Activated CD4-positive, alpha-beta T cell treated with anti-CD3 and anti-CD28 coated beads, Interleukin-2, amount 50 U/mL, for 1 hour (primary cell): Measurements from ENCODE around the gene B3GNT8.
A peak's percentile ranks its signal among the peaks of the same experiment; 100 is the strongest.
"Not testable (repeated sequence)": the region's sequence is repeated elsewhere in the genome, so short reads cannot be mapped to it uniquely, and the experiment has no call there.

Source experiments
- DNase-seq: peaks from one replicate; pipeline ENCODE4 v3.0.0-alpha.2; 2020

The B3GNT8 gene

DNA sequence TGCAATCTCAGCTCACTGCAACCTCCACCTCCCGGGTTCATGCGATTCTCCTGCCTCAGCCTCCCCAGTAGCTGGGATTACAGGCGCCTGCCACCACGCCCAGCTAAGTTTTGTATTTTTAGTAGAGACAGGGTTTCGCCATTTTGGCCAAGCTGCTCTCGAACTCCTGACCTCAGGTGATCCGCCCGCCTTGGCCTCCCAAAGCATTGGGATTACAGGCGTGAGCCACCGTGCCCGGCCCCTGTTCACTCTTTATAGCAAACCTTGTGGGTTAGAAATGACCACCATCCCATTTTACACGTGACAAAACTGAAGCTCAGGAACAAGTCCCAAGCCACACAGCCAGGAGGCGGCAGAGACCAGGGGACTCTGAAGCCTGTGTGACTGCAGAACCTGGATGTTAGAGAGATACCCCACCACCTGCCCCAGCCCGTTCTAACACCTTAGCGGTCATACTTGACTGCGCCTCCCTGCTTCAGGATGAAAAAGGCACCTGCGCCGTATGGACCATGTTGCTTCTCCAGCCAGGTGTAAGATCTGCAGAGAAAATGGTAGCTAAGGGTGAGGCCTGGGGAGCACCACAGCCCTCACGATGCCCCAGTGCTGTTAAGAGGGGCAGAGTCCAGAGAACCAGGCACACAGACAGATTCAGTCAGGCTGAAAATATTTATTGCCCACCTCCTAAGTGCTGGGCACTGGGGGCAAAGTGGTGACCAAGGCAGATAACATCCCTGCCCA lies 8.9 kb upstream of the B3GNT8 start:
- no peak for DNase-seq

DNA sequence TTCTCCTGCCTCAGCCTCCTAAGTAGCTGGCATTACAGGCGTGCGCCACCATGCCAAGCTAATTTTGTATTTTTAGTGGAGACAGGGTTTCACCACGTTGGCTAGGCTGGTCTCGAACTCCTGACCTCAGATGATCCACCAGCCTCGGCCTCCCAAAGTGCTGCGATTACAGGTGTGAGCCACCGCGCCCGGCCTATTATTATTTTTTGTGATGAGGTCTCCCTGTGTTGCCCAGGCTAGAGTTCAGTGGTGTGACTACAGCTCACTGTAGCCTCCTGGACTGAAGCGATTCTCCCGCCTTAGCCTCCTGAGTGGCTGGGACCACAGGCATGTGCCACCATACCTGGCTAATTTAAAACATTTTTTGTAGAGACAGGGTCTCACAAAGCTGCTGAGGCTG lies 8.2 kb upstream of the B3GNT8 start:
- DNase-seq, result not testable (repeated sequence)

DNA sequence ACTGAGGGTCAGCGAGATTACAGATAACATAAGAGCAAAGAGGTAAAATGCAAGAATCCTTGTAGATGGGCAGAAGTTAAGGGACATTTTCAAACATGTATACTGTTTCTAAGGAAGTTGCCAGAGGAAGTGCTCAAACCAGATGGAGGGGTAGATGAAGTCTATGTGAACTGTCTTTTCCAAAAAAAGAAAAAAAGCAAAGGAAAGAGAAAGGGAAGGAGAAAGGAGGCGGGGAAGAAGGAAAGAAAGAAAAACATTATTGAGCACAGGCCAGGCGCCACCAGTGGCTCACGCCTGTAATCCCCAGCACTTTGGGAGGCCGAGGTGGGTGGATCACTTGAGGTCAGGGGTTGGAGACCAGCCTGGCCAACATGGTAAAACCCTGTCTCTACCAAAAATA lies 7.3 kb upstream of the B3GNT8 start:
- DNase-seq, result no peak

DNA sequence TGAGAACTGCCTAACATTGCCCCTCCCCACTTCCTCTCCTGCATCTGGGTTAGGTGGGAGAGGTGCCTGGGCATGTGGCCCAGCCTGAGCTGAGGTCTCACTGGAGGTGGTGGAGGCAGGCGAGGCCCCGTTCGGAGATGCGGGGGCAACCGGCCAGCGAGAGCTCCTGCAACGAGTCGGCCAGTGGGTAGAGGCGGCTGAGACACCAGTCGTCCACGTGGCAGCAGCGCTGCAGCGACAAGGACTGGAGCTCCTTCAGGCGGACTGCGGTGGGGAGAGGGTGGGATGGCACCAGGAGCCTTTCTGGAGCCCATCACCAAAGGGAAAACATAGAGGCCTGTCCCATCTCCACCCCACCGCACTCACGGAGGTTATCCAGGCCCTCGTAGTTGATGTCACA lies 6.0 kb upstream of the B3GNT8 start:
- DNase-seq, result no peak

DNA sequence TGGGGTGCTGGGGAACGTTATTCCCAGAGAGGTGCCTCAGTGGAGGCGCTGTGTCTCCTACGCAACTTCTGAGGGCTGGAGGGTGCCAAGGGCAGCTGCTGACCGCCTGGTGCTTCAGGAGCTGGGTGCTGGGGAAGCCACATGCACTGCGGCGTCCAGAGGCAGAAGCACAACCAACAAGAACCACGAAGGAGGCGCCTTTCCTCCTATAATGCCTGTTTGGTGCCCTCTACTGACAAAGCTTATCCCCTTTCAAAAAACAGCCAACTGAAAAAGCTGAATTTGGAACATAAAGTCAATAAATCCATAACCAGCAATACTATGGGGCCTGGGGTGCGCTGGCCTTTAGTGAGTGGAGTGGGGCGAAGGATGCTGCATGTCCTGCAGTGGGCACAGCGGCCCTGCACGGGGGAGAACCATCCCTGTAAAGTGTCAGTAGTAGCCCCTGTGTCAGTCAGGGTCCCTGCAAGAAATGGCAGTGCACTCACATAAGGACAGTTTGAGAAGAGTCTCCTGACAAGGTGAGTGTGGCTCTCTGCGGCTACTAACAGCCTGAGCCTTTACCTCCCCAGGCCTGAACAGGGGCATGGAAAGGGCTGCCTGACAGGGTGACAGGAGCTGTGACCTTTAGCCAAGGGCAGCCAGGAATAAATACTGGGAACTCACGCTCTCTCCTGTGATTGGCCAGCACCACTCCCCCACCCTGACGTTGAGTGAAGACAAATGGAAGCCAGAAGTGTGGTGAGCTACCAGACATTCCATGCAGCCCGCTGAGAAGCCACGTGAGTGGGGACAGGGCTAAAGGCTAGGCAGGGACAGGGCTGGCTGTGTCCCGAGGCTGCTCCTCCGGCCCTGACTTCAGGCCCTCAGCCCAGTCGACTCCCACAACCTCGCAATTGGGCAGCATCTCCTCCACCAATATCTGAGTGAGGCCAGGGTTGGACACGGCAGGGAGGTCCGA lies 4.5 kb upstream of the B3GNT8 start:
- DNase-seq, result no peak

DNA sequence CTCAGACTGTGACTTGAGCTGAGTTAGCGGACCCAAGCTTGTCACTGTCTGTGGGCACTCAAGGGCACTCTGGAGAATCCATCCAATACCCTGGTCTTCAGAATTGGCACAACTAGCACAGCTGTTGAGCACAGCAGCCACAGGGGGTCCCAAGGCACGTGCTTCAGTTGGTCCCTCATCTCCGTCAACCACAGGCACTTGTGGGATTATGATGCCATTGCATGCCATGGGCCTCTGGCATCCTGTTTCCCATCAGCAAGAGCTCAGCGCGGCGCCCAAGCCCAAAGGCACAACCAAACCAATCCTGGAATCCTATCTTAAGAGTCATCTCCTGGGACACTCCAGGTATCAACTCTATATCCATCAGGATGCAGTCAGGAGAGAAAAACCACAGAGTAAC lies 3.7 kb upstream of the B3GNT8 start:
- DNase-seq, result no peak

DNA sequence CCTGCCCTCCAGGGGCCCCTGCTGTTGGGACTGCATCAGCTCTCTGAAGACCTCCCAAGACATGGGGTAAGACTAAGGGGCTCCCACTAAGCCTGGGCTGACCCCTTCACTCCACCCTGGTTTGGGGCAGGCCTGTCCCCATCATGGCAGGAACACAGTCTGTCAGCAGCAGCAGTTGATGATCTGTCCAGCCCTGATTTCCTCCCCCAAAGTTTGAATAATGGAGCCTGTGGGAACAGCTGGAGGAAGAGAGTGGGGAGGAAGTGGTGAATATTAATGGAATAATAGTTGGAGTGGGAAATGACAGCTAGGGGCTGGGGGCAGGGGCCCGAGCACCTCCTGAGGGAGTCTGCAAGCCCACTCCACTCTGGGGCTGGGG lies 1.3 kb upstream of the B3GNT8 start:
- no peak for DNase-seq

DNA sequence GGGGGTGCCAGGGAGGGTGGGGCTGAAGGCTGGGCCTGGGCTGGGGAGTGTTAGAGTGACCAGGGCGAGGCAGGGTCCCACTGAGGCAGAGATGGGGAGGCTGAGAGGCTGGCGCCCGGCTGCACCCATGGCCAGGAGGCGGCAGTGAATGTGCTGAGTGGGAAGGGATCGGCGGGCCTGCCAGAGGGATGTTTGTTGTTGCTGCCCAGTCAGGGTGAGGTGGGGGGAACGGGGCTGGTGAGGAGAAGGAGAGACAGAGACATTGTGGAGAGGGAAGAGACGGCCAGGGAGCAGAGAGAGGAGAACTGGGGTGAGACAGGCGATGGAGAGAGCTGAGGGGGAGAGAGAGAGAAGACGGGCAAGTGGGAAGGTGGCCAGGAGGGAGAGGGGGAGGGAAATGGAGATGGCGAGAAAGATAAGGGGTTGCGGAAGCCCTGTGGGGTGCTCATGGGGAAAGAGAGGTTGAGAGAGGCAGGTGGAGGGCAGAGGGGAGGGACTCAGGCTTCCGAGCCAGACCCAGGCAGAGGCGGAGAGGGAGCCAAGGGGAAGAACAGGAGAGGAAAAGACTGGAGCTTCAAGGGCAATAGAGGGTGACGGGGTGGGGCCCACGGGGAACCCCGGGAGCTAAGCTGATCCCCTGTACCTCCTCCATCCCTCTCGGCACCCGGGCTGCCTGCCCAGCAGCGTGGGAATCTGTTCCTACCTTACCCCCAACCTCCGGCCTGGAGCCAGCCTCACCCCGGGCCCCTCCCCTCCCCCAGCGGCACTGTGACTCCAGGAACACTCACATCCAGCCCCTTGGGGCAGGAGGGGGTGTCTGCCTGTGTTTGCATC lies 690 bp upstream of the B3GNT8 start:
- DNase-seq, result peak; percentile 19

DNA sequence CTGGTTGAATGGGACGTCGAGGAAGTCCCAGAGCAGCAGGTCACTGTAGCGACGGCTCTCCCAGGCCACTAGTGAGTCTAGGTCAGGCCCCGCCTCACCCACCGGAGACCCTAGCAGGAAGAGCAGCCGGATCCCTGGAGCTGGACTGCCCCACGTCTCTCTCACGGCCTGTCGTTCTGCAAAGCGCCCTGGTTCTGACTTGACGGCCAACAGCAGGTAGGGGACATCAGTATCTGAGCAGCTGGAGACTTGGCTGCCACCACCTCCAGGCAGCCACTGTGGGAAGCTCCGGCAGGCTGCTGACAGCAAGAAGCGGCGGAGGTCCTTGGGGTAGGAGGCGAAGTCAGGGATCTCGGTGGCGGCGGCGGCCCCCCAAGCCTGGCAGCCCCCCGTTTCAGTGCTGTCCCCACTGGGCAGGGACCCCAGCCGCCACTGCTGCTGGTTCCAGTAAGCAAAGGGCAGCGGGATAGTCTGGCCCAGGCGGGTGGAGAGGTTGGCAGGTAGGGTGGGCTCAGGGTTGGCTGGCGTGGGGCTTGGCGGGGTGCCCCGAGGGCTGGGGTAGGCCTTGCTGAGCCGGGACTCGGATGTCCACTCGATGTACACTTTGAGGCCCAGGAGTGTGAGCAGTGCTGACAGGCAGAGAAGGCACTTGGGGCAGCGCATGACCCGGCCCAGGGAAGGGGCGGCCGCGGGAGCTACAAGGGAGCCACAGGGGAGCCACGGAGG lies 895 bp downstream of the B3GNT8 start:
- DNase-seq, result no peak

DNA sequence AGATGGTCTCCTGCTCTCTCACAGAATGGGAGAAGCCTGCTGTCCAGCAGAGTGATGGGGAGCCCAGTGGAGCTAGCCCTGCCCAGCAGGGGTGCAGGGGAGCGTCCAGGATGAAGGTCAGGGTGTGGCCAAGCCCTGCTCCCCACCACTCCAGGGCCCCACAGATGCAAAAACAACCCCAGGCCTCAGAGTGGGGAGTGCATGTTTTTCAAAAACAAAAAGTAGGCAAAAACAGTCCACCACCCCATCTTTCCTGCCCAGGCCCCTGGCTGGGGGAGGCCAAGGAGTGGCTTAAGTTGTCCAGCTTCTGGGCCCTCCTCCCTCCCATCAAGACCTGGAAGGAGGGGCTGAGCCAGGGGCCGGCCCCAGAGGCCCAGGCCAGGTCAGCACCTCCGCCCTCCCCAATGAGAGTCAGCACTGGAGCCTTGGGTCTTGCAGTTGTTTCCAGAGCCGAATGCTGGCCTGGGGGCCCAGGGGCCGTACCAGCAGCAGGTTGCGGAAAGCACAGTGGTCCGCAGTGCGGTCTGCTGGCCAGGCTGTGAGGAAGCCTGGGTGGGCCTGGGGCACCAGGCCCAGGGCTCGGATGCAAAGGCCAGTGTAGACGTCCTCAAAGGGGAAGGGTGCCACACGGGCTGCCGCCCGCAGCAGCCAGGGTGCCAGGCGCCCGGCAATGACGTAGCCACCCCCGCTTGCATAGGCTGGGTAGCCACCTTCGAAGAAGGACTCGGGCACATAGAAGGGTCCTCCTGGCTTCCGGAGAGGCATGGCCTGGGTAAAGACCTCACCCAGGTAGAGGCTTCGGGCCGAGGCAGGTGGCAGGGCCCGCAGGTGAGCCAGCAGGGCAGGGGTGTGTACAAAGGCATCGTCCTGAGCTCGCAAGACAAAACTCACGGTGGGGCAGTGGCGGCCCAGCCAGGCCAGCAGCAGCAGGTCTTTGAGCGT lies 1.7 kb downstream of the B3GNT8 start:
- no peak for DNase-seq

DNA sequence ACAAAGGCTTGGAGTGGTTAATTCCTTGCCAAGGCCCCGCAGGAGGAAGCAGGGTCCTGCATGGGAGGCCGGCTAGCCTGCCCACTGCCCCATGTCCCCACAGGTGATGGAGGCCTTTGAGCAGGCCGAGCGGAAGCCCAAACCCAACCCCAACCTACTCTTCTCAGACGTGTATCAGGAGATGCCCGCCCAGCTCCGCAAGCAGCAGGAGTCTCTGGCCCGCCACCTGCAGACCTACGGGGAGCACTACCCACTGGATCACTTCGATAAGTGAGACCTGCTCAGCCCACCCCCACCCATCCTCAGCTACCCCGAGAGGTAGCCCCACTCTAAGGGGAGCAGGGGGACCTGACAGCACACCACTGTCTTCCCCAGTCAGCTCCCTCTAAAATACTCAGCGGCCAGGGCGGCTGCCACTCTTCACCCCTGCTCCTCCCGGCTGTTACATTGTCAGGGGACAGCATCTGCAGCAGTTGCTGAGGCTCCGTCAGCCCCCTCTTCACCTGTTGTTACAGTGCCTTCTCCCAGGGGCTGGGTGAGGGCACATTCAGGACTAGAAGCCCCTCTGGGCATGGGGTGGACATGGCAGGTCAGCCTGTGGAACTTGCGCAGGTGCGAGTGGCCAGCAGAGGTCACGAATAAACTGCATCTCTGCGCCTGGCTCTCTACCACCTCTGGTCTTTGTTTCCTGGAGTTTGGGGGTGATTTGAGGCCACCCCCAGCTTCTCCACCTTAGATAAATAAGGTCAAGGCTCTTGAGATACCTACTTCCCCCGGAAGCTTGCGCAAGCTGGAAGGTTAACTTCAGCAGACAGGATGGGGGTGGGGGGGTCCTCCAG lies 2.6 kb downstream of the B3GNT8 start:
- no peak for DNase-seq

DNA sequence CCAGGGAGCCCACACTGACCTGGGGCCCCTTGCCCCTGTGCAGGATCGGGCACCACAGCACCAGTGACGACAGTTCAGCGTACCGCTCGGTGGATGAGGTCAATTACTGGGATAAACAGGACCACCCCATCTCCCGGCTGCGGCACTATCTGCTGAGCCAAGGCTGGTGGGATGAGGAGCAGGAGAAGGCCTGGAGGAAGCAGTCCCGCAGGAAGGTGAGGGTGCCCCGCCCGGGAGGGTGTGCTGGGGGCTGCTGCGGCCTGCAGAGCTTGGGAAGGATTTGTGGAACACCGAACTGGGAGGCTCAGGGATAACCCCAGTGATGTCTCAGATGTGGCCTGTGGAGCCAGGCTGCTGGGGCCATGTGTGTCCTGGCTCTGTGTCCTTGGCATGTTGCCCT lies 4.2 kb downstream of the B3GNT8 start:
- DNase-seq, result no peak

DNA sequence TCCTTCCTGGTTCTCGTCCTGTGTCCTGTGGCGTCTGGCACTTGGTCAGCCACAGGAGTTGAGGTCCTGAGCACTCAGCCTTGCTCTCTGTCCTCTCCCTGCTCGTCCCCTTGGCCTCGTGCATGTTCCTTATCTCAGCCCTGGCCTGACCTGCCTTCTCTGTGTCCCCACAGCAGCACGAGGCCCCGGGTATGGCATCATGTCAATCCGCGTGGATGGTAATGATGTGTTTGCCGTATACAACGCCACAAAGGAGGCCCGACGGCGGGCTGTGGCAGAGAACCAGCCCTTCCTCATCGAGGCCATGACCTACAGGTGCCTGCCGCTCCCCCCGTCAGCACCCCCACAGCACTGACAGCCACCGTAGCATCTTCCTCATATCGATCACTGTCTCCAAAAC lies 4.7 kb downstream of the B3GNT8 start:
- no peak for DNase-seq

DNA sequence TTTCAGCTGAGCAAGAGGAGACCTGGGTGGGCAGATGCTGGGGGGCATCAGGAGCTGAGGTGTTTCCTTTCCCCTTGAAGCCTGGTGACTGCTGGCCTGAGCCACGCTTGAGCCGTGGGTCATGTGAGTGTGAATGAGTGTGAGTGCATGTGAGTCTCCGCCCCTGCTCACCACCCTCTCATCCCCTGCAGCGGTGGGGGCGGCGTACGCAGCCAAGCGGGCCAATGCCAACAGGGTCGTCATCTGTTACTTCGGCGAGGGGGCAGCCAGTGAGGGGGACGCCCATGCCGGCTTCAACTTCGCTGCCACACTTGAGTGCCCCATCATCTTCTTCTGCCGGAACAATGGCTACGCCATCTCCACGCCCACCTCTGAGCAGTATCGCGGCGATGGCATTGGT lies 5.2 kb downstream of the B3GNT8 start:
- no peak for DNase-seq

DNA sequence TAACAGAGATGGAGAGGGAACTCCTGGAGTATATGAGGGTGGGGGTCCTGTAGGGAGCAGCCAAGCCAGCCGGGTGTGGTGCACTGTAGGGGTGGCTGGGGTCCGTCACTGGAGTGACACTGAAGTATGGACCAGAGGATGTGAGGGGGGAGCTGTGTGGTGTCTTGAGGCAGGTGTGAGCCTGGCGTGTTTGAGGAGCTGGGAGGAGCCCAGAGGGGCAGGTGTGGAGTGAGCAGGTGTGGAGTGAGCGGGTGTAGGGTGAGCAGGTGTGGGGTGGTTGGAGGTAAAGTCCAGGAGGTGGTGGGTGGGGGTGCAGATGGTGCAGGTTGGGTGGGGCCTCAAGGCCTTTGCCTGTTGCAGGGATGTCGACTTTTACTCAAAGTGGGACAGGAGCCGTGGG lies 5.9 kb downstream of the B3GNT8 start:
- DNase-seq, result no peak

DNA sequence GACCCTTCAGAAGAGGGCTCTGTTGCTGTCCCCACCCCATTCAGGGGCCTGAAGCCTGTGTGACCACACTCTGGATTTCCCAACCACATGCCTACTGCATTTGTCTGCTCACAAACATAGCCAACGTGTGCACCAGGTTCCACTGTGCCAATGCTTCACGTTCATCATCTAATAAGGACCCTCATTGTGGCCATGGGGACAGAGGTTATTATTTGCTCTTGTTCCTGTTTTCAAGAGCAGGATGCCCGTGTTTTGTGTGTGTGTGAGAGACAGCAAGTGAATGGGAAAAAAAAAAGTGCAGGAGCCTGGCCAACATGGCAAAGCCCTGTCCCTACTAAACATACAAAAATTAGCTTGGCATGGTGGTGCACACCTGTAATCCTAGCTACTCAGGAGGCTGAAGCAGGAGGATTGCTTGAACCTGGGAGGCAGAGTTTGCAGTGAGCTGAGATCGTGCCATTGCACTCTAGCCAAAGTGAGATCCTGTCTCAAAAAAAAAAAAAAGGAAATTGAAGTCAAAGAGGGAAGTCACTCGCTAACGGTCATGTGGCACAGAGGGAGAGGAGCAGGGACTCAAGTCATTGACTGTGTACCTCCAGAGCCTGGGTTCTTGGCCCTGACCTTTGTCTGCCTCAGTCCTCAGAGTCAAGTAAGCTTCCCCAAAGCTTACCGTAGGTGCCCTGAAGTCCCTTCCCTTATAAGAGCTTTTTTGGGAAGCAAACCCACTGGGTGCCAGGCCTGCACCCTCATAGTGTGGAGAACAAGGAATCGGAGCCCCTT lies 6.9 kb downstream of the B3GNT8 start:
- DNase-seq, result no peak

DNA sequence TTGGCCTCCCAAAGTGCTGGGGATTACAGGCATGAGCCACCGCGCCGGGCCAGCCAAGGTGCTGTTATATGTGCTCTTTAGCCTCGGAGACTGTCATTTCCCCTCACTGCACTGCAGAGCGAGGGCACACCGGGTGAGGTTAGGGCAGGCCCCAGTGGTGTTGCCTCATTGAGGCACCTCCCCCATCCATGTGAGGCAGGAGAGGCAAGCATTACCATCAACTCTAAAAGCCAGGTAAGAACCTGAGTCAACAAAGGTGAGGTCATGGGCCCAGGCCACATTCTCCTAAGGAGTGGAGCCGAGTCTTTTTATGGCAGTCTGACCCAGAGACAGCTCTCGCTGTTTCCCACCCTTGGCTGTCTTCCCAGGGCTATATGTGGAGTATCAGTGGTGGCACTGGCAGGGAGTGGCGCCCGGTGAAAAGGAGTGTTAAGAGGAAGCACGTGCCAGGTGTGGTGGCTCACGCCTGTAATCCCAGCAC lies 10.9 kb downstream of the B3GNT8 start:
- DNase-seq, result no peak

DNA sequence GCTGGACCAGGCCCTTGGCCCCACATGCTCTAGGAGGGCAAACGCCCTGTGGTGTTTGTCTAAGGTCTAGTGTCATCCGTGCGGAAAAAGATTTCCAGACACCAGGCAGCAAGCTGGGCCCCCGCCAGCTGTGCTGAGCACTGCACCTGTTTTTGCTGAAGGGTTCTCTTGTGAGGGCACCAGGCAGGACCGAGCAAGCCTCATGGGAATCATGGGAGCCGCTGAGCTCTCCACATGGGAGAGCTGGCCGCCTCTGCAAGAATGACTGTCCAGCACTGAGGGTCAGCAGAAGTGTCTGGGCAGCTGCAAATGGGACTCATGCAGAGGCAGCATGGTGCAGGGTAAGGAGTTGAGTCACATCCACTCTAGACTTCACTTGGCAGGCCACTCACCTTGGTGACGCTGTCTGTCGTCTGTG lies 12.0 kb downstream of the B3GNT8 start:
- no peak for DNase-seq

DNA sequence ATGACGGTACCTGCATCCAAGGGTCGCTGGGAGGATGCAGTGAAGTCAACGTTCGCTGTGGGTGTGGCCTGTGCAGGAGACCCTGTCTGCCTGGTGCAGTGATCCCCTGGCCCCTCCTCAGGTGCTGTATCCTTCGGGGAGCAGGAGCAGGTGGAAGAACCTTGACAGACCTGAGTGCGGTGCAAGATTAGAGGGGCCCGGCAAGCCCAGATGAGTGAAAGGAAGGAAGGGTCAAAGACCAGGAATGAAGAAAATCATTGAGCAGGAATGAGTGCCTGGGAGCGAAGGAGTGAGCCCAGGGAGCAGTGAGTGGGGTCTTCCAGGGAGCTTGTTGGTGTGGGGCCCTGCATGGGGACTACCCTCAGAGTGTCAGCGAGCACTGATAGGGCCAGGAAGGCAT lies 12.7 kb downstream of the B3GNT8 start:
- DNase-seq, result no peak

DNA sequence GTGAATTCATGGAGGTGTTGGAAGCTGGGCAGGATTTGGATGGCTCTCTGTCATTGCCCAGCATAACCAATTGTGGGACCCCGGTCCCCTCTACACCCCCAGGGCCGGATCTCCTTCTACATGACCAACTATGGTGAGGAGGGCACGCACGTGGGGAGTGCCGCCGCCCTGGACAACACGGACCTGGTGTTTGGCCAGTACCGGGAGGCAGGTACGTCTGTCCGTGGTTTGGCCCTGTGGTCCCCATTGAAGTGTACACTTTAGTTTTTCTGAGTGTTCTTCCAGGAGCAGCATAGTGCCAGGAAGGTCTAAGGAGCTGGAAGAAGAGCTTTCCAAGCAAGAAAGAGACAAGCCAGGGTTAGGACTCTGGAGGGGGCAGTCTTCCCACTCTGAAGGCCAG lies 13.2 kb downstream of the B3GNT8 start:
- no peak for DNase-seq
